Ramos (cell line): Measurements from ENCODE around the gene WWOX.

Source experiments
- in situ Hi-C: fragments of 300-500 bp; cut with MboI; formaldehyde crosslinking; loops from one replicate; pipeline ENCODE4 v1.14.3; 2022; ENCODE audit warnings: low sequenced_read_pairs; ENCODE audit not compliant: unreplicated experiment

WWOX gene

DNA sequence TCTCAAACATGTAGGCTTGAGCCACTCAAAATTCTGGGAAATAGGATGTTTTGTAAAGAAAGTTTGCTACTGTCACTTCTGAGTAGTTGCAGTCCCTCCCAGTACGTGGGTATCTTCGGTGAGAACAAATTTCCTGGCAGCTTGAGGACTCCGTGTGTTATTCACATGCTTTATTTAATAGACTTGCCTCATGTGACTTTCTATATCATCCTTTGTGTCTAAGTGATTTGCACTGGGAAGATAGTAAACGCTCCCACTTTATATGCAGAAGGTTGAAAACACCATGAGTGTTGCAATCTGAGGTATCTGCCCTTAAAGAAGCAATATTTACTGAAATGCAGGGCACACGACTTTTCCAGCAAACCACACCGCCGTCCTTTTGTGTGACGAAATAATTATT, 857.4 kb downstream of the WWOX start:
- in situ Hi-C loops, result no loop called here

GRCh38 chr16:78957317-78958100, 858.1 kb downstream of the WWOX start:
- in situ Hi-C loops, result no loop called here

DNA sequence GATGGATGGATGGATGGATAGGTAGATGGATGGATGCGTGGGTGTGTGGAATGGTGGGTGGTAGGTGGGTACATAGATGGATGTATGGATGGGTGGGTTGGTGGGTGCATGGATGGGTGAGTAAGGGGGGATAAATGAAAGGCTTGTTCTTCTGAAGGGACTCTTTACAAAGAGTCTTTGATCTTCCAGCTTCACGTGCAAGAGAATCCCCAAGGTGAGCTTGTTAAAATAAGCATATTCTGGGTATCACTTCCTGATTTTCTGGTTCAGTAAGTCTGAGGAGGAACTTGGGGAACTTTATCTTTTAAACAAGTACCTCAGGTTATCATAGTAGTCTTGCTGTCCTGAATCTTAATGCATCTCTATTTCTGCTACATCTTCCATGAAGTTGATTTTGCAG, 862.0 kb downstream of the WWOX start:
- in situ Hi-C loops, result no loop called here

GRCh38 chr16:78962457-78962929, 863.0 kb downstream of the WWOX start:
- in situ Hi-C loops, result no loop called here

DNA sequence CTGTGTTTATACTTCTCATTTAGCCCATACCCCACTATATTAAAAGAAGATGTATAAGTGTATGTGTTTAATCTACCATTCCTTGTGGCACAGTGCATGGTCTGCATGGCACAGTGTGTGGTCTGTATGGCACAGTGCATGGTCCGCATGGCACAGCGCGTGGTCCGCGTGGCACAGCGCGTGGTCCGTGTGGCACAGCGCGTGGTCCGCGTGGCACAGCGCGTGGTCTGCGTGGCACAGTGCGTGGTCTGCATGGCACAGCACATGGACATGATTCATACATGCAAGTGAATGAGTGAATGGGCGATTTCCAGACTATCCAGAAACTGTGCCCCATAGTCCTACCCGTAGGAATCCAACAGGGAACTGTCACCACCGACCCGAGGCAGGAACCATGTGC, 868.5 kb downstream of the WWOX start:
- in situ Hi-C loops, result no loop called here

- in situ Hi-C loops, result no loop called here
Observed at GRCh38 chr16:78969721-78970120, 870.3 kb downstream of the WWOX start.

DNA sequence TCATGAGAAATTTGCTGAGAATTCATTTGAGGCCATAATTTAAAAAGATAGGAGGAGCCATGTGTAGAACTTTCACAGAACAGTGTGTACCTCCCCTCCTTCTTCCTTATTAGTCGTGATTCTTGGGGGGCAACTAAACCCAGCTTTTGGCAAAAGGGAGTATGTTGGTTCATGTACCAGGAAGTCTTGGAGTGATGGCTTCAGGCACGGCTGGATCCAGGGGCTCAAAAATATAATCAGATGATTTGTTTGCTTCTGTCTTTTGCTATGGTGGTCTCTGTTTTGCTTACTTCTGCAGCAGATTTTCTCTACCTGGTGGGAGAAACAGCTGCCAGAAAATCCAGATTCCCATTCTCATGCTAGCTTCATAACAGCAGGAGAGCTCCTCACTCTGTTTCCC, 871.2 kb downstream of the WWOX start:
- in situ Hi-C loops, result no loop called here

DNA sequence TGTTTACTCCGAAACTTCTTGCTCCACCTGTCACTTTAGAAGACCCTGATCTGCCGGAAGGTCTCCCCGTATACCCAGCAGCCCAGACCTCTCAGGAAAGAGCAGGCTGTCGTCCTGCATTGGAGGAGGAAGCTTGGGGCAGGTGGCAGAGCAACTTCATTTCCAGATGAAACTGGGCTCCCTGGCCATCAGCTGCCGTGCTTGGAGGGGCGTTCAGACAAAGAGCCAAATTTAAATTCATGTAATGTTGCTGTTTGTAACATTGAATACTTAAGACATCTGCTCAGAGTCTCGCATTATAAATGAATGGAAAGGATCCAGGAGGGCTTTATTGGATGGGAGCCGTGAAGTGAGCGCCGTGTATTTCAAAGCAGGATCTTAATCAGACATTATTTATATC, 872.6 kb downstream of the WWOX start:
- in situ Hi-C loops, result no loop called here

DNA sequence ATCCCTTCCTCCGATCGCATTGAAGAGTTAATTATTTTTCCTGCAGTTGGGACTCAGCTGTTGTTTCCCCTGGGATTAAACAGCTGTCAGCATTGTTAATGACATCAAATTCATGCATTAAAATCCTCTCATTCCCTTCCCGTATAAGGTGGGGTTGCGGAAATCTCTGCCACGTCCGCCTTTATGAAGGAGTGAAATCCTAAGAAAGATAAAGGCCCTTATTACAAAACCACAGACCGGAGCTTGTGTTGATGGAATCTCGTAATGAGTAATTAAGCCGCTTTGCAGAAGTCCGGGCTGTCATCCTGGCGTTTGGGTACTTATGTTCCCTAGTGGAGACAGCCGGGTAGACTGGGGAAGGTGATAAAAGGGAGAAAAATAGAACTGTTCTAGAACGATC, 873.5 kb downstream of the WWOX start:
- in situ Hi-C loops, result no loop called here

- in situ Hi-C loops, result no loop called here
Observed at GRCh38 chr16:78976212-78976611, 876.8 kb downstream of the WWOX start.

DNA sequence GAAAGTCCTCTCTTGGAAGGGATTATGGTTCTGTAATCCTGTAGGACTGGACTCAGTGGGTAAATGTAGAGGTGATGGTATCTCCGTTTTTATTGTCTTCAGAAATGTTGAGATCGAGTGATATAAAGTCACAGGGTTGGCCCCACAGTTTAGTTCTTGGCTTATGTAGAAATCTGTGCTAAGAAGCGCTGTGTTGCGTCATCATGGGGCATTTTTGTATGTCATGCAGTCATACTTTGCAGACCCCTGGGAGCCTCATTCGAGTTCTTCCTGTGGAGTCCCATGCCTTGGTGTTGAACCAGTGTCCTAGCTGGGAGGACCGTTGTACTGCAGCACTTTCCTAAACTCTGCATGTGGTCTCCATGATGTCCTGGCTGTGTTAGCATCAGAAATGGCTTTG, 881.4 kb downstream of the WWOX start:
- in situ Hi-C loops, result no loop called here

DNA sequence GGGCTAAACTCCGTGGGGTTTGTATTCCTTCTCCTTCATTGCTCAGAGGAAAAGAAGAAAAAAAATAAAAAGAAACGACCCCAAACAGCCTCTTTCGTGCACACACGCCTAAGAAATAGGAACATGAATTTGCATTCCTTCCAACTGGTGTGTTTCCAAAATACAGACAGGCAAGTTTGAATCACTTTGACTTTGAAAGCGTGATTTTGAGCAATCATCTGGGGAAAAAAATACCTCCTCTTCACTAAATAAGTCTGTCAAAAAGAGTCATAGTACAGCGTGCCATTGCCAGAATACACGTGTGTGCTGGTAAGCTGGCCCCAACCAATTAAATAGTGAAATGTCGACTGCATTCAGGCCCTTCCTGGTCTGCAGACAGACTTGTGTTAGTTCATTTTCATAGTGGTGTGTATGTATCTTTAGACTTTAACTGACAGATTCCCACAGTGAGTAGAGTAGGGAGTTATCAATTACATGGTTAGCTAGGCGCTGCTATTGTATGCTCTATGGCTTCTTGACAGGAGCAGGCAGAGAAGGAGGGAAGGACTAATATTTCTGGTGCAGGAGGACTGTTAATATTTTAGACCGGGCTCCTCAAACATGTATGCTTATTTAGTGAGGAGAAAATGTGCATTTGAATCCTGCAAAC, 882.8 kb downstream of the WWOX start:
- in situ Hi-C loops, result no loop called here

- in situ Hi-C loops, result no loop called here
Observed at GRCh38 chr16:78984324-78984723, 884.9 kb downstream of the WWOX start.

- in situ Hi-C loops, result no loop called here
Observed at GRCh38 chr16:78984887-78985464, 885.5 kb downstream of the WWOX start.

GRCh38 chr16:78985716-78986605, 886.5 kb downstream of the WWOX start:
- in situ Hi-C loops, result no loop called here

GRCh38 chr16:78987666-78988065, 888.2 kb downstream of the WWOX start:
- in situ Hi-C loops, result no loop called here

GRCh38 chr16:78988361-78988969, 889.0 kb downstream of the WWOX start:
- in situ Hi-C loops, result no loop called here

DNA sequence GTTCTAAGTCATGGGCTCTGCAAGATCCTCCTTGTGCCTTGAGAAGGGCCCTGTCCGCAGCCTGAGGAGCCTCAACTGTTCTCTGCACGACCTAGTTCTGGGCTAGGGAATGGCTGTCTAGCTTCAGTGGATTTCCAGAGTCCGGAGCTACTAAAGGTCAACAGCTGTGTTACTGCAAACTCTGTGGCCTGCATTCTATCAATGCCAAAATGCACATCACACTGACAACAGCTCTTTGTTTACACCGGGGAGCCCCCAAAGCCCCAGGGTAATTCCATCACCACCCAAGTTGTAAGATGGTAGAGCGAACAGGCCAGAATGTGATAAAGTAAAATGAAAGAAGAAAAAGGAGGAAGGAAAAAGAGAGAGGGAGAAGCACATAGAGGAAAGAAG, 890.9 kb downstream of the WWOX start:
- in situ Hi-C loops, result no loop called here

DNA sequence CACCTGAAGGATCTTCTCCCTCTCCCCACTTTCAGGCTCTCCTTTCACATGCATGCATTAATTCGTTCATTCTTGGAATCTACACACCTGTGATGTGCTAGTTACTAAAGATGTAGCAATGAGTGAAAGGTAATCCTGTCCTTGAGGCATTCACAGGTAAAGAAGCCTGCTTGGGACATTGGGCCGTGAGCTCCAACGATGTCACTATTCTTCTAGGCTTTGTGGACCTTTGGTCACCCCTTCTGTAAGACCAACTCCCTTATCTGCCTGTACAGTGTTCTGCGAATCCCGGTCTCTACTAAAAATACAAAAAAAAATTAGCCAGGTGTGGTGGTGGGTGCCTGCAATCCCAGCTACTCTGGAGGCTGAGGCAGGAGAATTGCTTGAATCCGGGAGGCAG, 892.5 kb downstream of the WWOX start:
- in situ Hi-C loops, result no loop called here

- in situ Hi-C loops, result no loop called here
Observed at GRCh38 chr16:78993346-78993745, 893.9 kb downstream of the WWOX start.
